ENCODE results near the gene PRPF8. TPM values are rescaled to one million over a fixed set of nuclear protein-coding genes. Genes with fewer than 3 reads are reported as not detected.

The PRPF8 gene
- total and polyA plus RNA-seq, 2 of the 8 experiments (the other 6 are each of a cell fraction or from before 2014, with no cell fraction given): 329 to 337 TPM

DNA sequence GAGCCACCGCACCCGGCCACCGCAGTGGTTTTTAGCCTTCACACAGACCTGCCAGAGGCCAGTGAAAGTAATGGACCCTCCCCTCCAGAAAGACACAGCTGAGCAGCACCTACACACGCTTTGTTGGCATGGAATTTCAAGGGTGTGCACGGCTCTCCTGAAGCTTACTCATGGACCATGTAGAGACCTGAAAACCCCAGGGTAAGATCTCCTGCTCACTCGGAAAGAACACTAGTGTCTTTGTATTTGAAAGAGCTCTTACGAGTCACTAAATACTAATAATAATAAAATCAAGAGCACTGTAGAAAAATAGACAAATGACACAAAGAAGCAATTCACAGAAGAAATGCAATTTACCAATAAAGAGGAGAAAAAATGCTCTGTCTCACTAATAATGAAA, 76.0 kb downstream of the PRPF8 start:
- Histone ChIP-seq H4K5ac (ENCODE audit: insufficient read length, low read depth, low read length) (no peak overlapping the region), H3K4ac (replicated peaks; ENCODE audit: insufficient read length, low read depth, low read length) (no peak overlapping the region), H3K27ac (ENCODE audit: low read depth, low read length) (no peak overlapping the region), H2BK120ac (replicated peaks; ENCODE audit: low read depth, low read length) (no peak overlapping the region), H2BK20ac (ENCODE audit: low read length) (no peak overlapping the region), H4K91ac (replicated peaks; ENCODE audit: insufficient read length, low read length) (no peak overlapping the region), H2BK15ac (ENCODE audit: low read length) (no peak overlapping the region), H3K23me2 (ENCODE audit: low read depth, low read length) (no peaks in the 10 kb centered on the region), H3K79me2 (ENCODE audit: control insufficient read depth in 1 of 2, insufficient read depth in 2 of 2, low read length in 2 of 2) (no peaks in the 10 kb centered on the region), H3K9ac (replicated peaks in 1 of 4; ENCODE audit: extremely low read depth in 1 of 4, low read depth in 3 of 4, low read length in 3 of 4) (no peak overlapping the region), H3K56ac (replicated peaks; ENCODE audit: insufficient read length, low read depth, low read length) (no peak overlapping the region), H3K23ac (ENCODE audit: insufficient read length) (no peak overlapping the region), H3K4me3 (ENCODE audit: extremely low read depth in 1 of 4, insufficient read depth in 2 of 4, low read depth in 3 of 4, low read length in 4 of 4) (no peak overlapping the region), H3K27me3 (replicated peaks in 1 of 4; ENCODE audit: control insufficient read depth in 3 of 4, extremely low read depth in 1 of 4, insufficient read depth in 3 of 4, low read length in 3 of 4) (no peaks in the 10 kb centered on the region), H3K36me3 (ENCODE audit: control insufficient read depth in 2 of 4, insufficient read depth in 4 of 4, low read length in 3 of 4) (no peaks in the 10 kb centered on the region), H3K14ac (ENCODE audit: insufficient read length) (no peak overlapping the region), H3K79me1 (ENCODE audit: low read depth, low read length) (no peaks in the 10 kb centered on the region), H3K4me1 (replicated peaks in 1 of 4; ENCODE audit: control insufficient read depth in 3 of 4, insufficient read depth in 4 of 4, low read length in 3 of 4) (peaks cover 0 to 14% (median 11%) of the 10 kb centered on the region in 4 experiments; a peak in 6 of 7 replicates), H3K9me3 (ENCODE audit: insufficient read depth in 2 of 2, low read depth in 1 of 2, low read length in 1 of 2) (no peaks in the 10 kb centered on the region), H2BK12ac (ENCODE audit: low read depth, low read length) (no peak overlapping the region), H2AK5ac (ENCODE audit: low read depth, low read length) (no peak overlapping the region), H3K4me2 (ENCODE audit: insufficient read depth in 1 of 2, low read depth in 2 of 2, low read length in 2 of 2) (no peak overlapping the region), H4K20me1 (replicated peaks in 1 of 2; ENCODE audit: control insufficient read depth in 1 of 2, insufficient read depth in 2 of 2, low read length in 2 of 2) (no peaks in the 10 kb centered on the region), H4K8ac (ENCODE audit: extremely low read depth, insufficient read depth, low read length) (no peak overlapping the region), H2AFZ (ENCODE audit: low read length) (no peak overlapping the region), H3K18ac (ENCODE audit: extremely low read depth, low read length) (no peak overlapping the region), H2BK5ac (ENCODE audit: low read depth, low read length) (no peak overlapping the region)
- WGBS, 2 experiments (ENCODE audit: extremely low coverage in 1 of 2, insufficient coverage in 1 of 2, insufficient read length in 1 of 2, insufficient replicate concordance in 2 of 2, low coverage in 1 of 2, low lambda C conversion rate in 2 of 2, missing lambda C conversion rate in 1 of 2): 91% methylated on average over 7 of the region's 7 CpGs; no CpG with 5 or more reads in 1 of the 2 experiments
- FAIRE-seq (no peak), DNase-seq (ENCODE audit: low read depth in 1 of 2, low spot score in 2 of 2) (no peak)
- TF ChIP-seq JUND (IDR thresholded peaks at IDR 0.05; ENCODE audit: low read length): no peak
- no peak for TF ChIP-seq SIN3A (conservative IDR thresholded peaks at IDR 0.05 in 1 of 2, IDR thresholded peaks at IDR 0.05 in 1 of 2; ENCODE audit: low read depth in 1 of 2, low read length in 2 of 2)
- TF ChIP-seq, protein P1, sequence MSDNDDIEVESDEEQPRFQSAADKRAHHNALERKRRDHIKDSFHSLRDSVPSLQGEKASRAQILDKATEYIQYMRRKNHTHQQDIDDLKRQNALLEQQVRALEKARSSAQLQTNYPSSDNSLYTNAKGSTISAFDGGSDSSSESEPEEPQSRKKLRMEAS (IDR thresholded peaks at IDR 0.05): no peak
- TF ChIP-seq CBX5 (IDR thresholded peaks at IDR 0.05; ENCODE audit: low read depth, low read length): no peak
- TF ChIP-seq SUZ12 (IDR thresholded peaks at IDR 0.05; ENCODE audit: low read length): no peak
- TF ChIP-seq TCF12 (IDR thresholded peaks at IDR 0.05; ENCODE audit: low read depth, low read length): no peak
- TF ChIP-seq ZNF274 (IDR thresholded peaks at IDR 0.05; ENCODE audit: borderline replicate concordance, extremely low read depth, low read length): no peak
- no peak for TF ChIP-seq HDAC6 (IDR thresholded peaks at IDR 0.05; ENCODE audit: low read depth, low read length)
- no peak for TF ChIP-seq CTCF (IDR thresholded peaks at IDR 0.05; ENCODE audit: control extremely low read depth in 1 of 3, insufficient read depth in 1 of 3, low read depth in 1 of 3, low read length in 3 of 3)
- no peak for TF ChIP-seq SIRT6 (IDR thresholded peaks at IDR 0.05; ENCODE audit: low read length)
- TF ChIP-seq SP1 (IDR thresholded peaks at IDR 0.05; ENCODE audit: low read depth, low read length): no peak
- POLR2A ChIA-PET (ENCODE audit: partially characterized antibody): no interaction called here
- CTCF ChIA-PET (ENCODE audit: partially characterized antibody): interaction anchor here (1.6 to 3.5 kb wide), 4 partner anchors 8 to 35 kb away, joined by 4 to 12 read pairs (median 8); no protein-coding TSS in a partner anchor
